Activated naive CD8-positive, alpha-beta T cell treated with anti-CD3 and anti-CD28 coated beads, Interleukin-2, amount 10 ng/mL, durations not matched to agents 7 days and 5 days (primary cell): Measurements from ENCODE around the gene CCDC57. TPM values are rescaled to one million over a fixed set of nuclear protein-coding genes. Genes with fewer than 3 reads are reported as not detected.
A peak's percentile ranks its signal among the peaks of the same experiment; 100 is the strongest.

Experiments
- ATAC-seq: fragments of 150-1000 bp; cut with Tn5 transposase; one replicate; pipeline ENCODE4 v1.10.0; 2021; ENCODE audit warnings: low read depth, moderate library complexity
- POLR2A ChIA-PET: fragments of 350-600 bp; sonication (Branson Sonifier 250); formaldehyde crosslinking; loops from one replicate; lab custom pipeline; 2021; ENCODE audit warnings: antibody characterized with exemption; lab: Charles Lee
- DNase-seq: peaks from one replicate; pipeline ENCODE4 v3.0.0; 2021
- H3K27ac Mint-ChIP-seq: one replicate; pipeline ENCODE4 v1.8.0; 2022; ENCODE audit warnings: mild to moderate bottlenecking, mixed read lengths
- H3K27me3 Mint-ChIP-seq: one replicate; pipeline ENCODE4 v1.8.0; 2022; ENCODE audit warnings: mild to moderate bottlenecking, moderate library complexity, mixed read lengths
- H3K36me3 Mint-ChIP-seq: one replicate; pipeline ENCODE4 v1.8.0; 2021; ENCODE audit warnings: mild to moderate bottlenecking, mixed read lengths
- H3K4me1 Mint-ChIP-seq: one replicate; pipeline ENCODE4 v1.8.0; 2021; ENCODE audit warnings: mixed read lengths
- H3K4me3 Mint-ChIP-seq: one replicate; pipeline ENCODE4 v1.8.0; 2022; ENCODE audit warnings: mild to moderate bottlenecking, moderate library complexity, mixed read lengths
- H3K9me3 Mint-ChIP-seq: one replicate; pipeline ENCODE4 v1.8.0; 2021; ENCODE audit warnings: mixed read lengths
- total RNA-seq, 2 experiments: library from RNA; stranded (reverse); gene quantifications; one replicate each; pipeline ENCODE4 v1.2.3, GENCODE V29; 2021

Gene CCDC57
- total RNA-seq, 2 experiments from 2014 or later, result 79.5 to 81.7 TPM

GRCh38 chr17:82095777-82096708, 116.6 kb downstream of the CCDC57 start:
- Mint-ChIP-seq H3K27me3 (no peaks in the 10 kb centered on the region), H3K27ac (peak overlapping the region; percentile 60), H3K4me3 (peak overlapping the region; percentile 77), H3K36me3 (no peaks in the 10 kb centered on the region), H3K9me3 (no peaks in the 10 kb centered on the region), H3K4me1 (peaks cover 5% of the 10 kb centered on the region)
- no peak for ATAC-seq
- no peak for DNase-seq
- POLR2A ChIA-PET, result interaction anchor here (0.8 to 0.9 kb wide), 2 partner anchors 9 to 53 kb away, joined by 3 read pairs; no protein-coding TSS in a partner anchor

GRCh38 chr17:82094931-82095776, 117.5 kb downstream of the CCDC57 start:
- POLR2A ChIA-PET, result no interaction called here
- ATAC-seq (no peak), DNase-seq (no peak)
- Mint-ChIP-seq H3K36me3 (no peaks in the 10 kb centered on the region), H3K27ac (no peak overlapping the region), H3K27me3 (no peaks in the 10 kb centered on the region), H3K4me1 (peaks cover 5% of the 10 kb centered on the region), H3K4me3 (no peak overlapping the region), H3K9me3 (no peaks in the 10 kb centered on the region)

- no peaks in the 10 kb centered on the region for H3K36me3 Mint-ChIP-seq
- no peak for DNase-seq
- no peaks in the 10 kb centered on the region for H3K27me3 Mint-ChIP-seq
- ATAC-seq, result no peak
- H3K27ac Mint-ChIP-seq, result no peak overlapping the region
- POLR2A ChIA-PET, result no interaction called here
- peaks cover 2% of the 10 kb centered on the region for H3K4me1 Mint-ChIP-seq
- H3K9me3 Mint-ChIP-seq, result no peaks in the 10 kb centered on the region
- no peak overlapping the region for H3K4me3 Mint-ChIP-seq
These were observed 119.5 kb downstream of the CCDC57 start for GRCh38 chr17:82092995-82093751.

- H3K4me3 Mint-ChIP-seq, result no peak overlapping the region
- peaks cover 2% of the 10 kb centered on the region for H3K4me1 Mint-ChIP-seq
- no peak for ATAC-seq
- H3K27me3 Mint-ChIP-seq, result no peaks in the 10 kb centered on the region
- POLR2A ChIA-PET, result no interaction called here
- no peak overlapping the region for H3K27ac Mint-ChIP-seq
- no peak for DNase-seq
- no peaks in the 10 kb centered on the region for H3K36me3 Mint-ChIP-seq
- H3K9me3 Mint-ChIP-seq, result no peaks in the 10 kb centered on the region
These were observed 120.0 kb downstream of the CCDC57 start for GRCh38 chr17:82092628-82092994.

DNA sequence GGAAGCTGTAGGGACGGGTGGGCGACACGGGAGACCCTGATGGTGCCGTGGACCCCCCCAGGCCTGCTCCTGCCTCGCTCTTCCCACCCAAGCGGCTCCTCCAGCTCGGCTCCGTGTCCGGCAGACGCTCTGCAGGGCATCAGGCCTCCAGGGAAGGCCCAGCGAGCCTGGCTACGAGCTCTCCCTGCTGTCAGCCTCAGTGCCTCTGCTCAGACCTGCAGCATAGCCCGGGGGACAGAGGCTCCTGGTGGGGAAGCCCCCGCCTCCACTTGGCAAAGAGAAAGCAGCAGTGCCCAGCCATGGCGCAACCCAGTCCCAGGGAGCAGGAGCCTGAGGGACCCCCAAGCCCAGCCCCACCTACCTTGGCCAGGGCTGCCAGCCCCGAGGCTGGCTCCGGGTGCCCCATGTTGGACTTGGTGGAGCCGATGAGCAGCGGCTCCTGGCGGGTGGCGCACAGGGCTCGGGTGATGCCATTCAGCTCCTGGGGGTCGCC, 120.5 kb downstream of the CCDC57 start:
- Mint-ChIP-seq H3K4me3 (no peak overlapping the region), H3K9me3 (no peaks in the 10 kb centered on the region), H3K27ac (no peak overlapping the region), H3K36me3 (no peaks in the 10 kb centered on the region), H3K4me1 (peaks cover 2% of the 10 kb centered on the region), H3K27me3 (no peaks in the 10 kb centered on the region)
- POLR2A ChIA-PET, result no interaction called here
- DNase-seq, result no peak
- no peak for ATAC-seq

- no peak for ATAC-seq
- H3K4me1 Mint-ChIP-seq, result peaks cover 2% of the 10 kb centered on the region
- no peak overlapping the region for H3K4me3 Mint-ChIP-seq
- POLR2A ChIA-PET, result no interaction called here
- no peaks in the 10 kb centered on the region for H3K9me3 Mint-ChIP-seq
- H3K27me3 Mint-ChIP-seq, result no peaks in the 10 kb centered on the region
- H3K36me3 Mint-ChIP-seq, result no peaks in the 10 kb centered on the region
- H3K27ac Mint-ChIP-seq, result no peak overlapping the region
- no peak for DNase-seq
These were observed 121.2 kb downstream of the CCDC57 start for GRCh38 chr17:82091264-82092066.

- no peak for DNase-seq
- no peaks in the 10 kb centered on the region for H3K36me3 Mint-ChIP-seq
- POLR2A ChIA-PET, result no interaction called here
- no peak overlapping the region for H3K4me3 Mint-ChIP-seq
- H3K9me3 Mint-ChIP-seq, result no peaks in the 10 kb centered on the region
- no peak overlapping the region for H3K27ac Mint-ChIP-seq
- H3K27me3 Mint-ChIP-seq, result no peaks in the 10 kb centered on the region
- no peaks in the 10 kb centered on the region for H3K4me1 Mint-ChIP-seq
- no peak for ATAC-seq
These were observed 121.9 kb downstream of the CCDC57 start for GRCh38 chr17:82090549-82091263.

DNA sequence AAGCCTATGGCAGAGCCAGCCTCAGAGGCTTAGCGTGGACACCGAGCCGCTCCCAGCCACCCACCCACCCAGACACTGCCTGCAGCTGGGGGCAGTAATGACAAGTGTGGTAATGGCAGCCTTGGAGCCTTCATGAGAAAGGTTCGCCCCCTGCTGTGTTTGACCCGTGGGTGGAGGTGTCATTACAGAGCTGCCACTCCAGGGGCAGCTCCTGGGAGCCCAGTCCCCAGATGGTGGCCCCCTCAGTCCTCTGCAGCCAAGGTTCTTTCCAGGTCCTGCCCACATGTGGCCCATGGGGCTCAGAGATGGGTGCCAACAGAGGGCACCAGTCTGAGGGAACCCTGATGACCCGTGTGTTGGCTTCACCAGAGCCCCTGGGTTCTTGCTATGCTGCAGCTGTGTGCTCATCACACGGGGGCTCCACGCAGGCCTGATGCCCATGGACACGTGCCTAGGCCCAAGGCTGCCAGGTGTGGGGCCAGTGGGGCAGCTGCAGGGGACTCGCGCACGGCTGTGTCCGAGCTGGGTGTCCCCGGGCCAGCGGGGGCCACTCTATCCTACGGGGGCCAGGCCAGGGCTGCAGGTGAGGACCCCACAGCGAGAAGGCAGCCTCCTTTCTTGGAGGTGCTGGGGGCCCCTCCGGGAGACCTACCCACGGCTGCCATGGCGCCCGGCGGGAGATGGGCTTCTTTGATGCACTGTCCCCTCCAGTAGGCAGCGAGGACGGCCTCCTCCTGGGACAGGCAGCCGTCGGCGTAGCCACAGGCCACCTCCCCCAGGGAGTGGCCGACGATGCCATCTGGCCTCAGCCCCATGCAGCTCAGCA, 122.7 kb downstream of the CCDC57 start:
- no peak for DNase-seq
- Mint-ChIP-seq H3K4me3 (no peak overlapping the region), H3K27me3 (no peaks in the 10 kb centered on the region), H3K4me1 (no peaks in the 10 kb centered on the region), H3K27ac (no peak overlapping the region), H3K36me3 (no peaks in the 10 kb centered on the region), H3K9me3 (no peaks in the 10 kb centered on the region)
- POLR2A ChIA-PET, result interaction anchor here (1.3 kb wide), 1 partner anchor 26 kb away, joined by 3 read pairs; no protein-coding TSS in a partner anchor
- no peak for ATAC-seq

DNA sequence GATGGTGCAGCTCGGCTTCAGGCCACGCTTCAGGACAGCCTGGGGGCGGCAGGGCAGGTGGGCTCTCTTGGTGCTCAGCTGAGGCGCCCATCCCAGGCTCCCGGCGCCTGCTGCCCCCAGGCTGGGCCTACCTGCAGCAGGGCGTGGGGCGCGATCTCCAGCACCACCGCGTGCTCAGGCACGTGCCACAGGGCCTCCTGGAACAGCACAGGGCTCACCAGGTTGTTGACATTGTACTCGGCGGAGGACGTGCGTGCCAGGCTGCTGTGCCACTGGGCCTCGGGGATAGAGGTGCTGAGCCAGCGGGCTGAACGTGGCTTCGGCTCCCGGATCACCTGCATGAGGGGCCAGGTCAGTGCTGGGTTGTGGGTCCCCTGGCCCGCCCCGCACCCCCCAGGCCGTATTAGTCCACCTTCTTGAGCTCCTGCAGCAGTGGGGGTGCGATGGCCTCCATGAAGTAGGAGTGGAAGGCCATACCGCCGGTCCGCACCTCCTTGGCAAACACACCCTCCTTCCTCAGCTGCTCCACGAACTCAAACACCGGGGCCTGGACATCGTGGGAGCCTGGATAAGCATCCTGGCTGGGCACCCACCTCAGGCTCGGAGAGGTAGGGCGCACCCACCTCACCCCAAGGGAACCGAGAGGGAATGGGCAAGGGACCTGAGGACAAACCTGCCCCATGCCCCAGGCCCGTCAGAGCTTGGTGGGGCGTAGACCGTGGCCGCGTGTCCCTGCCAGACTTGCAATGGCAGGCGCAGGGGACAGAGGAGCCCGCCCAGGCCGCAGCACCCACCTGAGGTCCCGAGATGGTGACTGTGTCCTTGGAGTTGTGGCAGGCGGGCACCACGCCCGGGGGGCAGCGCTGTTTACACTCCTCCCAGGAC, 123.6 kb downstream of the CCDC57 start:
- ATAC-seq (no peak), DNase-seq (no peak)
- no peaks in the 10 kb centered on the region for H3K9me3 Mint-ChIP-seq
- no peaks in the 10 kb centered on the region for H3K4me1 Mint-ChIP-seq
- no peak overlapping the region for H3K27ac Mint-ChIP-seq
- POLR2A ChIA-PET, result interaction anchor here (0.9 to 1.3 kb wide), 2 partner anchors 26 to 59 kb away, joined by 3 read pairs; no protein-coding TSS in a partner anchor
- no peaks in the 10 kb centered on the region for H3K27me3 Mint-ChIP-seq
- no peaks in the 10 kb centered on the region for H3K36me3 Mint-ChIP-seq
- H3K4me3 Mint-ChIP-seq, result no peak overlapping the region

- ATAC-seq, result no peak
- H3K36me3 Mint-ChIP-seq, result no peaks in the 10 kb centered on the region
- H3K4me1 Mint-ChIP-seq, result no peaks in the 10 kb centered on the region
- H3K27me3 Mint-ChIP-seq, result no peaks in the 10 kb centered on the region
- no peak overlapping the region for H3K27ac Mint-ChIP-seq
- H3K4me3 Mint-ChIP-seq, result no peak overlapping the region
- POLR2A ChIA-PET, result interaction anchor here (0.9 to 1.3 kb wide), 2 partner anchors 25 to 58 kb away, joined by 3 read pairs; no protein-coding TSS in a partner anchor
- DNase-seq, result no peak
- no peaks in the 10 kb centered on the region for H3K9me3 Mint-ChIP-seq
These were observed 124.4 kb downstream of the CCDC57 start for GRCh38 chr17:82087961-82088837.
